GM18951 (cell line): Measurements from ENCODE around the gene RASGRP2.

Experiments used
- POLR2A ChIP-seq: IDR thresholded peaks from 4 replicates; pipeline ENCODE4 v1.6.1; 2011; ENCODE audit warnings: mild to moderate bottlenecking; ENCODE audit not compliant: insufficient read length, insufficient read depth; ENCODE audit errors: extremely low read depth
- in situ Hi-C: fragments of 300-500 bp; cut with MboI; formaldehyde crosslinking; loops from one replicate; pipeline ENCODE4 v1.12.0; 2022; ENCODE audit warnings: low sequenced_read_pairs, mixed read lengths, inconsistent platforms; ENCODE audit not compliant: unreplicated experiment

Gene RASGRP2

GRCh38 chr11:64766881-64767280 lies 22.9 kb upstream of the RASGRP2 start:
- TF ChIP-seq POLR2A = no peak
- in situ Hi-C loops = no loop called here

DNA sequence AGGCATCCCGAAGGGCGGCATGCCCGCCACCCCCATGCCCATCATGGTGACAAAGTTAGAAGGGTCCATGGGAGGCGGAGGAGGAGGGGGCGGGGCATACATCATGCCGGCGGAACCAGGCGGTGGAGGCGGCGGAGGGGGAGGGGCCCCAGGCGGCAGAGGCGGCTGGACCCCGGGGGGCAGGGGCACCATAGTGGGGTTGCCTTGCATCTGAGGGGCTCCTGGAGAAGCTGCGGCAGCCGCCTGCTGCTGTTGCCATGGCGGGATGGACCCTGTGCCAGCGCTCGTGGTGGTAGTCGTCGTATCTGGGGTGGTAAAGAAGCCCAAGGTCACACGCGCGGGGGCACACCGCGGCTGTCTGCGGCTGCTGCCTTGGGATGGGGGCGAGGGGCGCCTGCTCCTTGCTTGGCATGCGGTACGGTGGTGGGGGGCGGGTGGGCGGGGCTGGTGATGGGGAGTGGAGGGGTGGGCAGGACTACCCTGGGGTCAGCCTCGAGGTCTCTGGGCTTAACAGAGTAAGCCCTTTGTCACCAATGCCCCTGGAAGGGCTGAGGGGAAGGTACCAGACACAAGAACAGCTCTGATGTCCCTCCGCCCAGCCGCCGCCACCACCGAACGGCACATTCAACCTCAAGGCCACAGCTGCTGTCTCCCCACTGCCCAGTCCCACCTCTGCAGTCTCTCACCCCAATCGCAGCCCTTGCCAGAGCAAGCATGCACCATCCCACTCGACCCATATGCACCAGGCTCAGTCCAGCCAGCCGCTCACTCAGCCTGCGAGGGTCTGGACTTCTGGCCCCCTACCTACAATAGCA lies 22.1 kb upstream of the RASGRP2 start:
- TF ChIP-seq POLR2A = no peak
- in situ Hi-C loops = no loop called here

- in situ Hi-C loops = no loop called here
- TF ChIP-seq POLR2A = no peak
These were observed 21.4 kb upstream of the RASGRP2 start for GRCh38 chr11:64765291-64765850.

DNA sequence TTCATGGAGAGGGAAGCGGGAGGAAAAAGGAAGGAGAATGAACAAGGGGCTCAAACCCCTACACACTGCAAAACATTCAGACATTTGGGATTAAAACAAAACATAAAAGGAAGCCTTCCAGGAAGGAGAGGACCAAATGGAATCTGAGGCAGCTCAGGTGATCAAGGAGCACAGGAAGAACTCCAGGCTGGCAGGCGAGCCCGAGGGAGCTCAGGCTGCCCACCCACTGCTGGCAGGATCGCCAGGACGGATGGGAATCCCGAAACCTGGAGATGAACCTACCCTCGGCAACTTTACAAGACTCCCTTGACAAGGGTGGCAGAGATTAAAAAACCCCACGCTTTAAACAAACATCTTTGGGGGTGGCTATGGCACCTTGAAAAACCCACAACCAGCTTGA lies 20.8 kb upstream of the RASGRP2 start:
- in situ Hi-C loops = no loop called here
- no peak for TF ChIP-seq POLR2A

DNA sequence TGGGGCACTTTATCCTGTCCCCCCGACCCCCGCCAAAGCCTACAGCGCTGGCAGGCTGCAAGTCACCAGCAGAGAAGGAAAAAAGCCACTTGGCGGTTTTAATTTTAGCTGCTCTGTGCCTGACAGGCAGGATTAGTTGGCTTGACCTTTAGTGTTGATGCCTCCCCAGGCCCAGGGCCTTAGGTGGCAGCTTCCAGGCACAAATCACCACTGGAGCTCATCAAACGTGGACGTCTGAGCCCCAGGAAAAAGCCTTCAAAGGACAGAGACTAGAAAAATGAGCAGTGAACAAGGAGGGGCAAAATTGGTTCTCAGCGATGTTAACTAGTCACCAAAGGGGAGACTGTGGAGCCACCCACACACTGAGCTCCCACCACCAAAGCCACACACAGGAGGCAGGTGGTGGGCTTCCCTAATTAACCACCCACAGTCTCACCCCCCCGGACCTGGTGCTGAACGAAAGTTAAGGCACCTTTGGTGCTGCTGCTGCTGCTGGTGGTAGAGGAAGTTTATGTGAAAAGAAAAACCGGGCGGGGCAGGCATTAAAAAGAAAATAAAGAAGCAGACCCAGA lies 20.2 kb upstream of the RASGRP2 start:
- TF ChIP-seq POLR2A = no peak
- in situ Hi-C loops = no loop called here

DNA sequence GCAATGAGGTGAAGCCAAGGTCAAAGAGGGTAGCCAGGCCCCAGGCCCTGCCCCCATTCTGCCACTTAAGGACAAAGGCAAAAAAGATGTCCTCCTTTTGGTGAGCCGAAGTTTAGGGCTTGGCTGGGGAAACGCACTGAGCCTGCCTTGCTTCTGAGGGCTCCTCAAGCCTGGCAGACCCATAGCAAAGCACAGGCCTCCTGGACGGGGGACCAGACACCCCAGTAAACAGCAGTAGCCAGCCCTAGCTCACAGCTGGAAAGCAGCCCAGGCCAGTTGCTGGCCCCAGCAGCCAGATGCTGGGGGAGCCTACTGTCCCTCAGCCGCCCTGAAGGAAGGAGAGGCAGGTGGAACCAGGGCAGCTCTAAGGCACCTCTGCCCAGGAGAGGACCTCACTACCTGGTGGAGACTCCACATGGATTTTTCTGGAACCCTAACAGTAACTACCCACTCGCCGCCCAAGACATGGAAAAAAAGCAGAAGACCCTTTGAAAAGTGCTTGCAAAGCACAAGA lies 19.6 kb upstream of the RASGRP2 start:
- TF ChIP-seq POLR2A = peak; percentile 32
- in situ Hi-C loops = no loop called here

- in situ Hi-C loops = no loop called here
- TF ChIP-seq POLR2A = no peak
These were observed 19.0 kb upstream of the RASGRP2 start for GRCh38 chr11:64762674-64763525.

GRCh38 chr11:64762277-64762673 lies 18.3 kb upstream of the RASGRP2 start:
- in situ Hi-C loops = no loop called here
- no peak for TF ChIP-seq POLR2A

DNA sequence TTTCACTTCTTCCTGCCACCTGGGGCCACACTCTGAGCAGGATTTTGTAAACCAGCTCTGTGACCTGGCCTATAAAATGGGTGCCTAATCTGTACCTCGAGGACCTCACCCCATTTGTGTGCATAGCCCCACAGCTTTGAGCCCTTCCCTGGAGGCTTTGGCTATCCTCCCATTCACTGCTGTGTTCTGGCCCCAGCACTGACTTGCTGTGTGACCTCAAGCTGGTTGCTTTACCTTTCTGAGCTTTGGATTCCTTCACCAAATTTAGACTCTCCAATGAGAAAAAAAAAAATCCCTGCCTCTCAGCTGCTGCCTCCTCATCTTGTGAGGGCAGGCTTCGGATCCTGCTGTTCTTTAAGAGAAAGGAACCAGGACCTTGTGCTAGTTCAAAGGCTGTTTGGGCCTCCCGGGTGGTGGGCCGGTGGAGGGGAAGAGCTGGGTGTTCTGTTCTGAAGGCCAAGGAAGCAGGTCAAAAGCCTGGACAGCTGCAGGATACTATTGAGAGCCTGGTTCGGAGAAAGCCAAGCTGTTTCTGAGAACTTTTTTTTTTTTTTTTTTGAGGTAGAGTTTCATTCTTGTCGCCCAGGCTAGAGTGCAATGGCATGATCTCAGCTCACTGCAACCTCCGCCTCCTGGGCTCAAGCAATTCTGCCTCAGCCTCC lies 16.9 kb upstream of the RASGRP2 start:
- TF ChIP-seq POLR2A = no peak
- in situ Hi-C loops = no loop called here

GRCh38 chr11:64759722-64760719 lies 16.1 kb upstream of the RASGRP2 start, which contains the start of gene PYGM:
PYGM (minus strand) TSS chr11:64759974; CDS start chr11:64759898, 76 bp downstream.
- in situ Hi-C loops = no loop called here
- TF ChIP-seq POLR2A = no peak

GRCh38 chr11:64759131-64759721 lies 15.3 kb upstream of the RASGRP2 start:
- in situ Hi-C loops = no loop called here
- no peak for TF ChIP-seq POLR2A

- in situ Hi-C loops = no loop called here
- TF ChIP-seq POLR2A = no peak
These were observed 14.6 kb upstream of the RASGRP2 start for GRCh38 chr11:64758330-64759079.
